Measurements from ENCODE around the gene SNRNP70. TPM values are rescaled to one million over a fixed set of nuclear protein-coding genes. Genes with fewer than 3 reads are reported as not detected.
A peak's percentile ranks its signal among the peaks of the same experiment; 100 is the strongest.

Gene SNRNP70
- total and polyA plus RNA-seq, 8 donors: 87.9 to 883 (median 161) TPM

GRCh38 chr19:49058562-49058961, 26.7 kb upstream of the SNRNP70 start:
- peaks cover 0 to 5% (median 0%) of the 10 kb centered on the region in 3 donors for H3K4me1 ChIP-seq
- no peaks in the 10 kb centered on the region for H3K9me3 ChIP-seq
- WGBS, 2 donors: 42 to 43% methylated on average over 10 of the region's 10 CpGs
- intact Hi-C loops (cut with DNase I): no loop called here
- TF ChIP-seq, protein P1, sequence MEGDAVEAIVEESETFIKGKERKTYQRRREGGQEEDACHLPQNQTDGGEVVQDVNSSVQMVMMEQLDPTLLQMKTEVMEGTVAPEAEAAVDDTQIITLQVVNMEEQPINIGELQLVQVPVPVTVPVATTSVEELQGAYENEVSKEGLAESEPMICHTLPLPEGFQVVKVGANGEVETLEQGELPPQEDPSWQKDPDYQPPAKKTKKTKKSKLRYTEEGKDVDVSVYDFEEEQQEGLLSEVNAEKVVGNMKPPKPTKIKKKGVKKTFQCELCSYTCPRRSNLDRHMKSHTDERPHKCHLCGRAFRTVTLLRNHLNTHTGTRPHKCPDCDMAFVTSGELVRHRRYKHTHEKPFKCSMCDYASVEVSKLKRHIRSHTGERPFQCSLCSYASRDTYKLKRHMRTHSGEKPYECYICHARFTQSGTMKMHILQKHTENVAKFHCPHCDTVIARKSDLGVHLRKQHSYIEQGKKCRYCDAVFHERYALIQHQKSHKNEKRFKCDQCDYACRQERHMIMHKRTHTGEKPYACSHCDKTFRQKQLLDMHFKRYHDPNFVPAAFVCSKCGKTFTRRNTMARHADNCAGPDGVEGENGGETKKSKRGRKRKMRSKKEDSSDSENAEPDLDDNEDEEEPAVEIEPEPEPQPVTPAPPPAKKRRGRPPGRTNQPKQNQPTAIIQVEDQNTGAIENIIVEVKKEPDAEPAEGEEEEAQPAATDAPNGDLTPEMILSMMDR (IDR thresholded peaks at IDR 0.05): no peak
- H3K27me3 ChIP-seq: no peaks in the 10 kb centered on the region
- no peak for FAIRE-seq
- no peak overlapping the region for H3K4me3 ChIP-seq
- peak in 1 of 6 donors; percentile 47 for DNase-seq
- H3K36me3 ChIP-seq: no peaks in the 10 kb centered on the region
- no peak overlapping the region for H3K27ac ChIP-seq
- ATAC-seq: no peak

GRCh38 chr19:49059053-49059452, 26.2 kb upstream of the SNRNP70 start:
- Histone ChIP-seq H3K9me3 (no peaks in the 10 kb centered on the region), H3K4me3 (no peak overlapping the region), H3K4me1 (peaks cover 0 to 5% (median 0%) of the 10 kb centered on the region in 3 donors), H3K36me3 (no peaks in the 10 kb centered on the region), H3K27me3 (no peaks in the 10 kb centered on the region), H3K27ac (no peak overlapping the region)
- FAIRE-seq (no peak), ATAC-seq (no peak), DNase-seq (no peak)
- WGBS, 2 donors: 72 to 79% methylated on average over 9 of the region's 9 CpGs
- TF ChIP-seq, protein P1 (IDR thresholded peaks at IDR 0.05): no peak
- intact Hi-C loops (cut with DNase I): no loop called here

GRCh38 chr19:49061000-49061399, 24.3 kb upstream of the SNRNP70 start:
- H3K4me3 ChIP-seq: no peak overlapping the region
- ATAC-seq: no peak
- intact Hi-C loops (cut with DNase I): no loop called here
- WGBS, 2 donors: 92 to 94% methylated on average over 2 of the region's 2 CpGs
- H3K36me3 ChIP-seq: no peaks in the 10 kb centered on the region
- H3K27me3 ChIP-seq: no peaks in the 10 kb centered on the region
- no peak overlapping the region for H3K27ac ChIP-seq
- FAIRE-seq: no peak
- TF ChIP-seq, protein P1 (IDR thresholded peaks at IDR 0.05): no peak
- no peaks in the 10 kb centered on the region for H3K9me3 ChIP-seq
- DNase-seq: no peak
- H3K4me1 ChIP-seq: peaks cover 0 to 5% (median 0%) of the 10 kb centered on the region in 3 donors

GRCh38 chr19:49061445-49061844, 23.8 kb upstream of the SNRNP70 start:
- Histone ChIP-seq H3K4me3 (no peak overlapping the region), H3K27me3 (no peaks in the 10 kb centered on the region), H3K9me3 (no peaks in the 10 kb centered on the region), H3K4me1 (peaks cover 0 to 5% (median 0%) of the 10 kb centered on the region in 3 donors), H3K27ac (no peak overlapping the region), H3K36me3 (no peaks in the 10 kb centered on the region)
- intact Hi-C loops (cut with DNase I): no loop called here
- TF ChIP-seq, protein P1 (IDR thresholded peaks at IDR 0.05): no peak
- DNase-seq (peak in 1 of 6 donors; percentile 59), ATAC-seq (no peak), FAIRE-seq (no peak)
- 59 to 77% methylated on average over 25 of the region's 25 CpGs for WGBS, 2 donors

DNA sequence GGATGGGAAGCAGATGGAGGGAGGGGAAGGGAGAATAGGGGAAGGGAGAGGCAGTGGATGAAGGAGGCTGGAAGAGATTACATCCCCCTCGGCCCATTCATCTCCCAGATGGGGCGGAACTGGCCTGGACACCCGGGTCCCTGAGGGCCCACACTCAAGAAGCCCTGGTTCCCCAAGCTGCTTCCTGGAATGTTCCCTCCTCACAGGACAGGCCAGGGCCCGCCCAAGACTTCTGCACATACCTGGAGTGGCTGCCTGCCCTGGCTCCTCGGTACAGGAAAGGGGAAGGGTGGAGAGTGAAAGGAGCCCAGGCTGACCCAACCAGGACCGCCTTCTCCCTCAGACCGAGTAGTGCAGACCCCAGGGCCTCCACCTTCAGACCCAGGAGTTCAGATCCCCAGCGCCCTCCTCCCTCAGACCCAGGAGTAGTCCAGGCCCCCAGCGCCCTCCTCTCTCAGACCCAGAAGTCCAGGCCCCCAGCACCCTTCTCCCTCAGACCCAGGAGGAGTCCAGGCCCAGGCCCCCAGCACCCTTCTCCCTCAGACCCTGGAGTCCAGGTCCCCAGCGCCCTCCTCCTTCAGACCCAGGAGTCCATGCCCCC, 21.1 kb upstream of the SNRNP70 start:
- Histone ChIP-seq H3K27me3 (no peaks in the 10 kb centered on the region), H3K36me3 (no peaks in the 10 kb centered on the region), H3K27ac (no peak overlapping the region), H3K4me1 (no peaks in the 10 kb centered on the region), H3K9me3 (no peaks in the 10 kb centered on the region), H3K4me3 (no peak overlapping the region)
- 65 to 74% methylated on average over 8 to 10 of the region's 10 CpGs for WGBS, 2 donors
- peak in 2 of 4 donors; percentile 8 to 50 for ATAC-seq
- TF ChIP-seq, protein P1 (IDR thresholded peaks at IDR 0.05): no peak
- no peak for FAIRE-seq
- DNase-seq: peak in 1 of 6 donors; percentile 70
- intact Hi-C loops (cut with DNase I): no loop called here
